ENCODE measurements around the gene PLXDC2.

GRCh38 chr10:19816411-19817230 is at the start of gene PLXDC2:
- no peak for TF ChIP-seq CTCF (IDR thresholded peaks at IDR 0.05)
- TF ChIP-seq, protein P1, sequence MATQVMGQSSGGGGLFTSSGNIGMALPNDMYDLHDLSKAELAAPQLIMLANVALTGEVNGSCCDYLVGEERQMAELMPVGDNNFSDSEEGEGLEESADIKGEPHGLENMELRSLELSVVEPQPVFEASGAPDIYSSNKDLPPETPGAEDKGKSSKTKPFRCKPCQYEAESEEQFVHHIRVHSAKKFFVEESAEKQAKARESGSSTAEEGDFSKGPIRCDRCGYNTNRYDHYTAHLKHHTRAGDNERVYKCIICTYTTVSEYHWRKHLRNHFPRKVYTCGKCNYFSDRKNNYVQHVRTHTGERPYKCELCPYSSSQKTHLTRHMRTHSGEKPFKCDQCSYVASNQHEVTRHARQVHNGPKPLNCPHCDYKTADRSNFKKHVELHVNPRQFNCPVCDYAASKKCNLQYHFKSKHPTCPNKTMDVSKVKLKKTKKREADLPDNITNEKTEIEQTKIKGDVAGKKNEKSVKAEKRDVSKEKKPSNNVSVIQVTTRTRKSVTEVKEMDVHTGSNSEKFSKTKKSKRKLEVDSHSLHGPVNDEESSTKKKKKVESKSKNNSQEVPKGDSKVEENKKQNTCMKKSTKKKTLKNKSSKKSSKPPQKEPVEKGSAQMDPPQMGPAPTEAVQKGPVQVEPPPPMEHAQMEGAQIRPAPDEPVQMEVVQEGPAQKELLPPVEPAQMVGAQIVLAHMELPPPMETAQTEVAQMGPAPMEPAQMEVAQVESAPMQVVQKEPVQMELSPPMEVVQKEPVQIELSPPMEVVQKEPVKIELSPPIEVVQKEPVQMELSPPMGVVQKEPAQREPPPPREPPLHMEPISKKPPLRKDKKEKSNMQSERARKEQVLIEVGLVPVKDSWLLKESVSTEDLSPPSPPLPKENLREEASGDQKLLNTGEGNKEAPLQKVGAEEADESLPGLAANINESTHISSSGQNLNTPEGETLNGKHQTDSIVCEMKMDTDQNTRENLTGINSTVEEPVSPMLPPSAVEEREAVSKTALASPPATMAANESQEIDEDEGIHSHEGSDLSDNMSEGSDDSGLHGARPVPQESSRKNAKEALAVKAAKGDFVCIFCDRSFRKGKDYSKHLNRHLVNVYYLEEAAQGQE (IDR thresholded peaks at IDR 0.05; ENCODE audit: insufficient read depth in 1 of 2, low read depth in 2 of 2, low read length in 1 of 2): no peak
- TF ChIP-seq POLR2AphosphoS5 (IDR thresholded peaks at IDR 0.05; ENCODE audit: low read depth, low read length): no peak

All from Panc1 (cell line).